Calu3 (cell line): Measurements from ENCODE around the gene LRP10. TPM values are rescaled to one million over a fixed set of nuclear protein-coding genes. Genes with fewer than 3 reads are reported as not detected.
A peak's percentile ranks its signal among the peaks of the same experiment; 100 is the strongest.

ENCODE experiments used
- Bru-seq: library from RNA; stranded (reverse); fragments of 400-500 nt; gene quantifications from one replicate; lab custom pipeline; 2021; lab: Mats Ljungman, UMichigan
- BruChase-seq, 2 experiments: library from RNA; stranded (reverse); fragments of 400-500 nt; gene quantifications; one replicate each; lab custom pipeline; 2021; lab: Mats Ljungman, UMichigan
- BruUV-seq: library from RNA; stranded (reverse); fragments of 400-500 nt; replicated peaks from 2 replicates; lab custom pipeline; 2021; lab: Mats Ljungman, UMichigan
- CTCF ChIA-PET: fragments of 300-600 bp; sonication (Branson Sonifier 250); formaldehyde crosslinking; loops from one replicate; lab custom pipeline; 2022; ENCODE audit warnings: antibody characterized with exemption; lab: Charles Lee
- DNase-seq: peaks from one replicate; pipeline ENCODE4 v3.0.0; 2022
- H3K27ac Mint-ChIP-seq: one replicate; pipeline ENCODE4 v1.8.0; 2022; ENCODE audit warnings: mixed read lengths; ENCODE audit not compliant: unreplicated experiment
- H3K27me3 Mint-ChIP-seq: one replicate; pipeline ENCODE4 v1.8.0; 2022; ENCODE audit warnings: mixed read lengths; ENCODE audit not compliant: unreplicated experiment
- H3K36me3 Mint-ChIP-seq: one replicate; pipeline ENCODE4 v1.8.0; 2022; ENCODE audit warnings: mild to moderate bottlenecking, moderate library complexity, mixed read lengths; ENCODE audit not compliant: insufficient read depth, unreplicated experiment
- H3K4me1 Mint-ChIP-seq: one replicate; pipeline ENCODE4 v1.8.0; 2022; ENCODE audit warnings: mild to moderate bottlenecking, low read depth, mixed read lengths; ENCODE audit not compliant: unreplicated experiment
- H3K4me3 Mint-ChIP-seq: one replicate; pipeline ENCODE4 v1.8.0; 2022; ENCODE audit warnings: mild to moderate bottlenecking, low read depth, moderate library complexity, mixed read lengths; ENCODE audit not compliant: unreplicated experiment
- H3K9me3 Mint-ChIP-seq: one replicate; pipeline ENCODE4 v1.8.0; 2022; ENCODE audit warnings: low read depth, mixed read lengths; ENCODE audit not compliant: unreplicated experiment
- CTCF ChIP-seq: fragments of 200-600 bp; IDR thresholded peaks from one replicate; pipeline ENCODE4 v1.8.0; 2022; ENCODE audit warnings: antibody characterized with exemption; ENCODE audit not compliant: unreplicated experiment
- intact Hi-C: fragments of 100-400 bp; cut with micrococcal nuclease; formaldehyde crosslinking; loops from one replicate; pipeline ENCODE4 v1.10.0; 2022; ENCODE audit not compliant: unreplicated experiment
- long read RNA-seq: library from polyadenylated mRNA; stranded (forward); transcript quantifications from one replicate; pipeline ENCODE4 v2.0.0, GENCODE V29; 2022
- total RNA-seq: library from RNA; stranded (reverse); gene quantifications from 2 replicates; pipeline ENCODE4 v1.2.3, GENCODE V29; 2022

The LRP10 gene
- total RNA-seq (112 and 121 TPM in 2 replicates), Bru-seq, nascent RNA (percentile 78 among the genes with signal in this experiment), BruChase-seq, experiment 1, labeled RNA remaining after a 6-hour chase (percentile 97 among the genes with signal in this experiment), BruChase-seq, experiment 2, labeled RNA remaining after a 2-hour chase (percentile 91 among the genes with signal in this experiment)
- long read RNA-seq, full-length matches to known transcripts = 86 of 162 reads
- long read RNA-seq, partial matches to known transcripts = 17 of 162 reads
- long read RNA-seq, other reads (novel, unspliced or antisense) = 59 of 162 reads

- CTCF ChIA-PET = interaction anchor here (0.8 to 2.2 kb wide), 9 partner anchors 11 to 282 kb away, joined by 3 to 9 read pairs (median 4); partner anchors contain the start of genes DAD1 and OXA1L
- Mint-ChIP-seq H3K4me3 (peak within 1 kb of the TSS; percentile 80), H3K4me1 (peaks cover 16% of the 10 kb centered on the region), H3K27ac (peak within 1 kb of the TSS; percentile 92), H3K36me3 (peaks cover 36% of the 10 kb centered on the region), H3K27me3 (no peaks in the 10 kb centered on the region), H3K9me3 (no peaks in the 10 kb centered on the region)
- TF ChIP-seq CTCF = no peak
- peak; percentile 95 for DNase-seq
- intact Hi-C loops = loop anchor here (1.0 kb wide), 1 partner anchor 29 kb away; no protein-coding TSS in a partner anchor
- no TSS peak for BruUV-seq
Observed at GRCh38 chr14:22871224-22872032, at the start of gene LRP10. LRP10 (plus strand) TSS chr14:22871740; CDS start chr14:22872304, 564 bp downstream.

- intact Hi-C loops = loop anchor here (2.0 kb wide), 1 partner anchor 45 kb away; no protein-coding TSS in a partner anchor
- Mint-ChIP-seq H3K27me3 (no peaks in the 10 kb centered on the region), H3K27ac (peak overlapping the region; percentile 94), H3K4me1 (peaks cover 55% of the 10 kb centered on the region), H3K9me3 (no peaks in the 10 kb centered on the region), H3K36me3 (peaks cover 31% of the 10 kb centered on the region), H3K4me3 (peak overlapping the region; percentile 71)
- CTCF ChIA-PET = interaction anchor here (0.6 to 2.1 kb wide), 23 partner anchors 8 to 312 kb away, joined by 3 to 46 read pairs (median 4); partner anchors contain the start of genes DAD1, LRP10, MMP14 and OR6J1
- no peak for TF ChIP-seq CTCF
- TSS peak; percentile 80 for BruUV-seq
- DNase-seq = peak; percentile 32
Observed at GRCh38 chr14:22822016-22822570, 49.4 kb upstream of the LRP10 start.

GRCh38 chr14:22822571-22823098, 48.9 kb upstream of the LRP10 start:
- CTCF ChIA-PET = interaction anchor here (0.5 to 2.1 kb wide), 25 partner anchors 10 to 432 kb away, joined by 3 to 46 read pairs (median 4); partner anchors contain the start of genes DAD1, LRP10, MMP14 and OR6J1
- intact Hi-C loops = loop anchor here (1.0 to 2.0 kb wide), 3 partner anchors 31 to 78 kb away; no protein-coding TSS in a partner anchor
- Mint-ChIP-seq H3K4me1 (peaks cover 54% of the 10 kb centered on the region), H3K4me3 (peak overlapping the region; percentile 71), H3K36me3 (peaks cover 31% of the 10 kb centered on the region), H3K9me3 (no peaks in the 10 kb centered on the region), H3K27ac (peak overlapping the region; percentile 94), H3K27me3 (no peaks in the 10 kb centered on the region)
- DNase-seq = peak; percentile 87
- peak; percentile 66 for TF ChIP-seq CTCF
- no TSS peak for BruUV-seq
